ENCODE data around the gene MTURN. TPM values are rescaled to one million over a fixed set of nuclear protein-coding genes. Genes with fewer than 3 reads are reported as not detected.

The MTURN gene
- total and polyA plus RNA-seq, 2 donors from 2014 or later: 54.7 to 80.1 TPM

DNA sequence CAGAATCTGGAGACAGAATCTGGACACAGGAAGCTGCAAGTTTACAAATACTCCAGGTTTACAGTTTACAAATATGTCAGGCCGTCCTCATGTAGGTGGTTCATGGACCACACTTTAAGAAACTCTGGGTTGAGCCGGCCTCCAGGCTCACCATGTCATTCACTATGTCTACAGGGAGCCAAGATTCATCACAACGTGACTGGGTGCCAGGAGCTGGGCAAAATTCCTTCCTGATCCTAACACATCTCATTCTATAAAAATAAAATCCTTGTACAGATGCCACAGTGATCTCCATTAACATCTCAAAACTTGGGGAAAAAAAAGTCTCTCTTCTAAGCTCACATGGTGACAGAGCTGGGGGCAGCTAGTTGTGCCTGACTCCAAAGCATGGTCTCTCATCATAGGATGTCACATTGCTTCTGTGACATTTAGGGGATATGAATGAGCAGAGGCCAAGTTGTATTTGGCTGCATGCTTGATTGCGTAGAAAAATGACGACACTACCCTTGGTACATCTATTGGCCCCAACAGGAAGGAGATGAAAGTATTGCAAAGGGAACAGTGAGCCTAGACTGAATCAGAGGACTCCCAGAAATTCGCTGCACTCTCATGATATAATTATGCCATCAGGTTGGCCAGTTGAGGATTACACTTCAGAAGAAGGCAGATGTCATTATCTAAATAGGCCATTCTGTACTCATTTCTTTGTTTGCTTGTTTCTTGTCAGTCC is 35.9 kb downstream of the MTURN start:
- Histone ChIP-seq H3K36me3 (ENCODE audit: control insufficient read depth in 2 of 3, insufficient read depth in 3 of 3, low read length in 3 of 3) (no peaks in the 10 kb centered on the region), H3K9me3 (ENCODE audit: control insufficient read depth in 2 of 3, insufficient read depth in 1 of 3, low read length in 3 of 3) (no peaks in the 10 kb centered on the region), H3K4me3 (ENCODE audit: low read length in 3 of 3) (no peak overlapping the region), H3K27ac (ENCODE audit: low read depth in 2 of 2, low read length in 2 of 2) (no peak overlapping the region), H3K4me1 (ENCODE audit: control insufficient read depth in 2 of 3, insufficient read depth in 2 of 3, low read depth in 1 of 3, low read length in 3 of 3) (peaks cover 0 to 26% (median 22%) of the 10 kb centered on the region in 3 donors), H3K9ac (ENCODE audit: low read length in 3 of 3) (no peak overlapping the region), H3K27me3 (ENCODE audit: control insufficient read depth, insufficient read depth, low read length) (no peaks in the 10 kb centered on the region)
- intact Hi-C loops (cut with DNase I): no loop called here
- TF ChIP-seq, protein P1, sequence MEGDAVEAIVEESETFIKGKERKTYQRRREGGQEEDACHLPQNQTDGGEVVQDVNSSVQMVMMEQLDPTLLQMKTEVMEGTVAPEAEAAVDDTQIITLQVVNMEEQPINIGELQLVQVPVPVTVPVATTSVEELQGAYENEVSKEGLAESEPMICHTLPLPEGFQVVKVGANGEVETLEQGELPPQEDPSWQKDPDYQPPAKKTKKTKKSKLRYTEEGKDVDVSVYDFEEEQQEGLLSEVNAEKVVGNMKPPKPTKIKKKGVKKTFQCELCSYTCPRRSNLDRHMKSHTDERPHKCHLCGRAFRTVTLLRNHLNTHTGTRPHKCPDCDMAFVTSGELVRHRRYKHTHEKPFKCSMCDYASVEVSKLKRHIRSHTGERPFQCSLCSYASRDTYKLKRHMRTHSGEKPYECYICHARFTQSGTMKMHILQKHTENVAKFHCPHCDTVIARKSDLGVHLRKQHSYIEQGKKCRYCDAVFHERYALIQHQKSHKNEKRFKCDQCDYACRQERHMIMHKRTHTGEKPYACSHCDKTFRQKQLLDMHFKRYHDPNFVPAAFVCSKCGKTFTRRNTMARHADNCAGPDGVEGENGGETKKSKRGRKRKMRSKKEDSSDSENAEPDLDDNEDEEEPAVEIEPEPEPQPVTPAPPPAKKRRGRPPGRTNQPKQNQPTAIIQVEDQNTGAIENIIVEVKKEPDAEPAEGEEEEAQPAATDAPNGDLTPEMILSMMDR (IDR thresholded peaks at IDR 0.05; ENCODE audit: borderline replicate concordance, extremely low read depth, insufficient read depth): no peak
- DNase-seq (no peak), FAIRE-seq (no peak)

DNA sequence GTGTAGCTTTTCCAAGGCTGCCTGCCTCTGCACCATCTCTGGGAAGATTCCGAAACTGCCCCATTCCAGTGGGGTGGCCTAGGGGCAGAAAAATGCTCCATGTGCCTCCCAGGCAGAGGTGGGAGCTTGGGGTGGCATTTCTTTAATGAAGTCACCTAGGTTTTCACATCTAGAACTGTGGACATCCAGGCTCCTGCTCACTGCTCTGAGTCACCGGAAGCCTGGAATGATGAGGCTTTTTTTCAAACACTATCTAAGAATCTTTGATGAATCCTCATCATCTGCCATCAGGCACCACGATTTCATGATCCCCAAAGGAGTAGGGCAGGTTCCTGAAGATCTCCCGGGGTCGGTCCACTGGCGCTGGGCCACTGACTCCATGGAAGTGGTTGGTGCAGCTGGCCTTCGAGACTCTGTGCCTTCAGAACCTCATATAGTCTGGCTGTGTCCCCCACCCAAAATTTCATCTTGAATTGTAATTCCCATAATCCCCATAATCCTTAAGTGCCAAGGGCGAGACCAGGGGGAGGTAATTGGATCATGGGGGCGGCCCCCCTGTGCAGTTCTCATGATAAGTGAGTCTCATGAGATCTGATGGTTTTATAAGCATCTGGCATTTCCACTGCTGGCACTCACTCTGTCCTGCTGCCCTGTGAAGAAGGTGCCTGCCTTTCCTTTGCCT is 37.1 kb downstream of the MTURN start:
- Histone ChIP-seq H3K27ac (ENCODE audit: low read depth in 2 of 2, low read length in 2 of 2) (peak overlapping the region in 1 of 2 donors; percentile 72), H3K9ac (ENCODE audit: low read length in 3 of 3) (peak overlapping the region in 1 of 3 donors; percentile 16), H3K4me1 (ENCODE audit: control insufficient read depth in 2 of 3, insufficient read depth in 2 of 3, low read depth in 1 of 3, low read length in 3 of 3) (peaks cover 0 to 30% (median 27%) of the 10 kb centered on the region in 3 donors), H3K36me3 (ENCODE audit: control insufficient read depth in 2 of 3, insufficient read depth in 3 of 3, low read length in 3 of 3) (no peaks in the 10 kb centered on the region), H3K27me3 (ENCODE audit: control insufficient read depth, insufficient read depth, low read length) (no peaks in the 10 kb centered on the region), H3K4me3 (ENCODE audit: low read length in 3 of 3) (no peak overlapping the region), H3K9me3 (ENCODE audit: control insufficient read depth in 2 of 3, insufficient read depth in 1 of 3, low read length in 3 of 3) (no peaks in the 10 kb centered on the region)
- FAIRE-seq: no peak
- intact Hi-C loops (cut with DNase I): no loop called here
- TF ChIP-seq, protein P1 (IDR thresholded peaks at IDR 0.05; ENCODE audit: borderline replicate concordance, extremely low read depth, insufficient read depth): no peak
- DNase-seq: no peak

DNA sequence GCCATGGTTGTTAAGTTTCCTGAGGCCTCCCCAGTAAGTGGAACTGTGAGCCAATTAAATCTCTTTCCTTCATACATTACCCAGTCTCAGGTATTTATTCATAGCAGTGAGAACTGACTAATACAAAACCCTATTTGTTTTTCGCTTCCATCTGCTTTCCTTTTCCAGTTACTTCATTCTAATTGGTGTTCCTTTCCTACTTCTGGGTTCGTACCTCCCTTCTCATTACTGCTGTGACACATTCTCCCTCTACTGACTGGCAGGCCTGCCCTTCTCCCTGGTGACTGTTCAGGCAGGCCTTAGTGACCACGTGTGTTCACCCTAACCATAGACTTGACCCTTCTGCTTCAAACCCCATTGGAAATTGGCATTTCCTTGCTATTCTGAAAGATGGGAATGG is 37.7 kb downstream of the MTURN start:
- DNase-seq (no peak), FAIRE-seq (no peak)
- no peaks in the 10 kb centered on the region for H3K36me3 ChIP-seq (ENCODE audit: control insufficient read depth in 2 of 3, insufficient read depth in 3 of 3, low read length in 3 of 3)
- H3K27me3 ChIP-seq (ENCODE audit: control insufficient read depth, insufficient read depth, low read length): no peaks in the 10 kb centered on the region
- peaks cover 0 to 33% (median 32%) of the 10 kb centered on the region in 3 donors for H3K4me1 ChIP-seq (ENCODE audit: control insufficient read depth in 2 of 3, insufficient read depth in 2 of 3, low read depth in 1 of 3, low read length in 3 of 3)
- H3K9ac ChIP-seq (ENCODE audit: low read length in 3 of 3): peak overlapping the region in 1 of 3 donors; percentile 16
- TF ChIP-seq, protein P1 (IDR thresholded peaks at IDR 0.05; ENCODE audit: borderline replicate concordance, extremely low read depth, insufficient read depth): no peak
- H3K4me3 ChIP-seq (ENCODE audit: low read length in 3 of 3): no peak overlapping the region
- H3K27ac ChIP-seq (ENCODE audit: low read depth in 2 of 2, low read length in 2 of 2): peak overlapping the region; percentile 72 to 82
- intact Hi-C loops (cut with DNase I): no loop called here
- no peaks in the 10 kb centered on the region for H3K9me3 ChIP-seq (ENCODE audit: control insufficient read depth in 2 of 3, insufficient read depth in 1 of 3, low read length in 3 of 3)

All from kidney (tissue), 14 donors.